Measurements from ENCODE around the gene OR13C9. TPM values are rescaled to one million over a fixed set of nuclear protein-coding genes. Genes with fewer than 3 reads are reported as not detected.

The OR13C9 gene
- total and polyA plus RNA-seq, 9 of the 15 experiments (the other 6 are each of a cell fraction or from before 2014, with no cell fraction given): not detected

GRCh38 chr9:104568868-104569267 is 49.1 kb downstream of the OR13C9 start, which contains the start of gene OR13C8:
TSS of gene OR13C8 (plus strand) at chr9:104569168. CDS start at chr9:104569168, 0 bp downstream.
- no peaks in the 10 kb centered on the region for H3K79me2 ChIP-seq (ENCODE audit: control insufficient read depth, insufficient read depth, low read length)
- POLR2A ChIA-PET: interaction anchor here (0.7 kb wide), 1 partner anchor 193 kb away, joined by 3 read pairs; no protein-coding TSS in a partner anchor

More at GRCh38 chr9:104568868-104569267, 49.1 kb downstream of the OR13C9 start, which contains the start of gene OR13C8:
- Histone ChIP-seq H3K27me3 (ENCODE audit: control insufficient read depth in 2 of 2, insufficient read depth in 2 of 2, low read length in 2 of 2) (no peaks in the 10 kb centered on the region), H3K4me1 (replicated peaks in 1 of 2; ENCODE audit: control insufficient read depth in 2 of 2, insufficient read depth in 2 of 2, low read length in 2 of 2) (no peaks in the 10 kb centered on the region), H3K4me3 (no peak within 1 kb of the TSS), H3K27ac (ENCODE audit: extremely low read depth, low read depth, low read length) (no peak within 1 kb of the TSS), H2AFZ (ENCODE audit: low read depth, low read length) (no peak within 1 kb of the TSS), H3K36me3 (ENCODE audit: control insufficient read depth, insufficient read depth, low read length) (no peaks in the 10 kb centered on the region), H3K4me2 (ENCODE audit: insufficient read depth, low read length) (no peak within 1 kb of the TSS), H3K9me1 (ENCODE audit: control insufficient read depth, insufficient read depth, low read length) (no peaks in the 10 kb centered on the region), H4K20me1 (replicated peaks; ENCODE audit: control insufficient read depth, insufficient read depth, low read length) (no peaks in the 10 kb centered on the region), H3K9me3 (replicated peaks; ENCODE audit: control insufficient read depth, insufficient read depth, low read depth, low read length) (no peaks in the 10 kb centered on the region; the same call in 1 of the 2 replicates), H3K9ac (ENCODE audit: insufficient read depth in 1 of 2, low read depth in 2 of 2, low read length in 2 of 2) (no peak within 1 kb of the TSS)
- TF ChIP-seq HBP1 (CRISPR knock-in tag; IDR thresholded peaks at IDR 0.05): no peak
- no peak for TF ChIP-seq ZC3H11A (IDR thresholded peaks at IDR 0.05; ENCODE audit: low read depth, low read length)
- TF ChIP-seq EGR1 (conservative IDR thresholded peaks at IDR 0.05): no peak
- TF ChIP-seq MLX (CRISPR knock-in tag; conservative IDR thresholded peaks at IDR 0.05): no peak
- no peak for TF ChIP-seq HCFC1 (IDR thresholded peaks at IDR 0.05; ENCODE audit: low read depth, low read length)
- TF ChIP-seq SIN3B (IDR thresholded peaks at IDR 0.05; ENCODE audit: low read depth): no peak
- no peak for TF ChIP-seq DDX20 (tag; IDR thresholded peaks at IDR 0.05; ENCODE audit: low read depth)
- no peak for TF ChIP-seq SNAPC5 (CRISPR knock-in tag; IDR thresholded peaks at IDR 0.05)
- TF ChIP-seq FUS (optimal IDR thresholded peaks at IDR 0.05; ENCODE audit: low read depth, low read length): no peak
- no peak for TF ChIP-seq LCOR (CRISPR knock-in tag; IDR thresholded peaks at IDR 0.05)
- TF ChIP-seq FOS (IDR thresholded peaks at IDR 0.05; ENCODE audit: extremely low read depth, insufficient read length): no peak
- no peak for TF ChIP-seq CTBP1 (IDR thresholded peaks at IDR 0.05; ENCODE audit: borderline replicate concordance)
- TF ChIP-seq IRF9 (tag; IDR thresholded peaks at IDR 0.05): no peak
- TF ChIP-seq SMARCA5 (IDR thresholded peaks at IDR 0.05): no peak
- intact Hi-C loops (cut with micrococcal nuclease): no loop called here
- FAIRE-seq (no peak), DNase-seq (ENCODE audit: extremely low read depth in 1 of 4, low spot score in 3 of 4) (no peak), ATAC-seq (no peak)
- CTCF ChIA-PET (ENCODE audit: low intra/inter-chr PET ratio): no interaction called here
- 7% methylated on average over 4 of the region's 4 CpGs for WGBS (ENCODE audit: insufficient coverage, low coverage, missing lambda C conversion rate)
- in situ Hi-C loops (cut with MboI): no loop called here
- BruUV-seq (replicated peaks): no TSS peak
